Adrenal gland (tissue), 12 donors: ENCODE measurements around the gene THAP9. TPM values are rescaled to one million over a fixed set of nuclear protein-coding genes. Genes with fewer than 3 reads are reported as not detected.
A peak's percentile ranks its signal among the peaks of the same experiment; 100 is the strongest.

Experiments used
- DNase-seq, 7 donors: peaks; one replicate each; pipeline ENCODE4 v3.0.0-alpha.2; 2019 to 2020
- H3K27ac ChIP-seq, 5 donors: fragments of 200-600 bp; sonication (generic) in 4 of 5; 1 replicate in 3 of 5; 2 replicates in 2 of 5; pipeline versions ENCODE4 v1.5.1 to v1.8.0; 2016 to 2020; ENCODE audit warnings: mild to moderate bottlenecking in 1 of 5
- H3K27me3 ChIP-seq: fragments of 200-600 bp; 2 replicates; pipeline ENCODE4 v1.8.0; 2021
- H3K36me3 ChIP-seq, 2 donors: fragments of 200-600 bp; replicated peaks in 1 of 2; 1 replicate in 1 of 2; 2 replicates in 1 of 2; pipeline versions ENCODE4 v1.5.1 to v1.8.0; 2018 to 2022
- H3K4me1 ChIP-seq, 2 donors: fragments of 200-600 bp; replicated peaks in 1 of 2; 1 replicate in 1 of 2; 2 replicates in 1 of 2; pipeline versions ENCODE4 v1.5.1 to v1.8.0; 2018 to 2021
- H3K4me3 ChIP-seq, 4 donors: fragments of 200-600 bp; sonication (generic) in 3 of 4; one replicate each; pipeline ENCODE4 v1.5.1; 2016 to 2018
- H3K9me3 ChIP-seq, 3 donors: fragments of 200-600 bp; sonication (generic) in 1 of 3; replicated peaks in 1 of 3; 1 replicate in 2 of 3; 2 replicates in 1 of 3; pipeline versions ENCODE4 v1.5.1 to v1.8.0; 2016 to 2021
- CTCF ChIP-seq, 6 experiments: fragments of 450-650 bp in 4 of 6; fragments of 200-600 bp in 2 of 6; sonication (generic) in 1 of 6; IDR thresholded peaks; 1 replicate in 5 of 6; 2 replicates in 1 of 6; pipeline versions ENCODE4 v1.5.1 to v1.8.0; 2016 to 2021; ENCODE audit warnings: antibody characterized with exemption in 6 of 6, mild to moderate bottlenecking in 2 of 6, moderate library complexity in 1 of 6
- POLR2A ChIP-seq, 2 donors: fragments of 450-650 bp; IDR thresholded peaks; one replicate each; pipeline ENCODE4 v1.6.1; 2017; ENCODE audit warnings: antibody characterized with exemption in 2 of 2, mild to moderate bottlenecking in 2 of 2, moderate library complexity in 1 of 2
- WGBS, 4 donors: extraction: QIAGEN DNeasy Blood & Tissue Kit in 2 of 4; methylation state at CpG; one replicate each; pipeline versions ENCODE4 v1.1.5 to v1.1.7; 2013 to 2017; 5-methylcytosine and 5-hydroxymethylcytosine counted together
- intact Hi-C, 2 donors: fragments of 100-400 bp; cut with DNase I; formaldehyde crosslinking; loops; one replicate each; pipeline versions ENCODE4 v1.14.1 to v1.15.0; 2022 to 2023
- polyA plus RNA-seq, 3 donors: library from polyadenylated mRNA; stranded (reverse); fragments of 200-250 nt in 2 of 3; fragments of 350-450 nt in 1 of 3; fragmentation: Illumina TruSeq in 1 of 3; extraction: RNeasy Lipid Tissue Mini Kit (QIAGEN cat#74804) in 1 of 3; gene quantifications; one replicate each; pipeline ENCODE4 v1.2.3, GENCODE V29; 2013 to 2014
- total RNA-seq, 9 donors: library from RNA; depleted of rRNA in 4 of 9; stranded (reverse); fragments of >200 nt in 4 of 9; fragments of 120-200 nt in 1 of 9; fragmentation: NEBNext Ultra II Directional in 1 of 9; extraction: Animal tissue kit (Norgen Biotek cat#: 25700) in 1 of 9; gene quantifications; one replicate each; pipeline versions ENCODE4 v1.1.0 to v1.2.4, GENCODE V29; 2013 to 2023
- donor health status: healthy with polysubstance abuse.
- donor health status: Bipolar disorder and iron deficiency.
- donor health status: DM: yes; HTN: yes; CAD: no.
- donor health status: DM: no; HTN: no; CAD: no.
- donor health status: DM: no; HTN: no; CAD: no.
- donor health status: DM: yes; HTN: yes; CAD: no.

The THAP9 gene
- total and polyA plus RNA-seq, 12 donors, result 2.2 to 12.3 (median 4.0) TPM

GRCh38 chr4:82898322-82899243 lies 2.0 kb upstream of the THAP9 start:
- intact Hi-C loops, result no loop called here
- 44 to 52% (median 50%) methylated on average over 7 of the region's 7 CpGs for WGBS, 4 donors
- peak overlapping the region in 1 of 4 donors; percentile 68 for H3K4me3 ChIP-seq
- no peaks in the 10 kb centered on the region for H3K27me3 ChIP-seq
- peak overlapping the region; percentile 18 to 99 (median 97) for H3K27ac ChIP-seq
- H3K36me3 ChIP-seq, result peaks cover 0 to 24% of the 10 kb centered on the region in 2 donors
- DNase-seq, result peak in 4 of 7 donors; percentile 36 to 51 (median 44)
- H3K4me1 ChIP-seq, result peaks cover 25 to 38% of the 10 kb centered on the region in 2 donors
- TF ChIP-seq POLR2A (IDR thresholded peaks at IDR 0.05) (no peak), CTCF (IDR thresholded peaks at IDR 0.05) (peak in 4 of 6 experiments; percentile 19 to 52 (median 49))
- H3K9me3 ChIP-seq, result no peaks in the 10 kb centered on the region

GRCh38 chr4:82899374-82900065 lies 1.0 kb upstream of the THAP9 start:
- Histone ChIP-seq H3K4me1 (peaks cover 25 to 38% of the 10 kb centered on the region in 2 donors), H3K9me3 (no peaks in the 10 kb centered on the region), H3K36me3 (peaks cover 0 to 14% of the 10 kb centered on the region in 2 donors), H3K27me3 (no peaks in the 10 kb centered on the region), H3K4me3 (peak overlapping the region; percentile 43 to 94 (median 62)), H3K27ac (peak overlapping the region; percentile 74 to 99 (median 99))
- no peak for DNase-seq
- TF ChIP-seq CTCF (IDR thresholded peaks at IDR 0.05), result no peak
- intact Hi-C loops, result loop anchor here in 1 of 2 donors (10.0 kb wide), 1 partner anchor 105 kb away; no protein-coding TSS in a partner anchor
- 1 to 3% (median 2%) methylated on average over 4 of the region's 4 CpGs for WGBS, 4 donors

GRCh38 chr4:82900066-82900410 lies 497 bp upstream of the THAP9 start:
- Histone ChIP-seq H3K4me3 (peak overlapping the region; percentile 43 to 94 (median 62)), H3K27ac (peak overlapping the region; percentile 74 to 99 (median 99)), H3K36me3 (peaks cover 0 to 11% of the 10 kb centered on the region in 2 donors), H3K9me3 (no peaks in the 10 kb centered on the region), H3K27me3 (no peaks in the 10 kb centered on the region), H3K4me1 (peaks cover 25 to 38% of the 10 kb centered on the region in 2 donors)
- TF ChIP-seq POLR2A (IDR thresholded peaks at IDR 0.05) (no peak), CTCF (IDR thresholded peaks at IDR 0.05) (no peak)
- intact Hi-C loops, result loop anchor here in 1 of 2 donors (10.0 kb wide), 1 partner anchor 105 kb away; no protein-coding TSS in a partner anchor
- no peak for DNase-seq
- WGBS, 4 donors, result 0 to 1% (median 1%) methylated on average over 14 of the region's 14 CpGs

GRCh38 chr4:82901183-82901718 lies 716 bp downstream of the THAP9 start:
- Histone ChIP-seq H3K27ac (peak overlapping the region; percentile 90 to 99 (median 99)), H3K4me3 (peak overlapping the region; percentile 19 to 68 (median 38)), H3K9me3 (no peaks in the 10 kb centered on the region), H3K4me1 (peaks cover 25 to 38% of the 10 kb centered on the region in 2 donors), H3K36me3 (peaks cover 0 to under 1% of the 10 kb centered on the region in 2 donors), H3K27me3 (no peaks in the 10 kb centered on the region)
- no peak for DNase-seq
- intact Hi-C loops, result loop anchor here in 1 of 2 donors (10.0 kb wide), 1 partner anchor 104 kb away; no protein-coding TSS in a partner anchor
- no peak for TF ChIP-seq CTCF (IDR thresholded peaks at IDR 0.05)
- 0 to 1% (median 0%) methylated on average over 8 of the region's 8 CpGs for WGBS, 4 donors
